HCT116 (cell line): ENCODE measurements around the gene CBFA2T3. TPM values are rescaled to one million over a fixed set of nuclear protein-coding genes. Genes with fewer than 3 reads are reported as not detected.

Experiments used
- ATAC-seq: fragments of 200-7000 bp; cut with Tn5 transposase; 2 replicates; pipeline ENCODE4 v1.9.1; 2020; ENCODE audit warnings: mild to moderate bottlenecking, moderate library complexity
- BruUV-seq: library from RNA; stranded (reverse); fragments of 400-500 nt; replicated peaks from 2 replicates; lab custom pipeline; 2021; lab: Mats Ljungman, UMichigan
- CTCF ChIA-PET: fragments of 300-600 bp; sonication (Branson Sonifier 250); formaldehyde crosslinking; loops from one replicate; lab custom pipeline; 2021; ENCODE audit warnings: antibody characterized with exemption; lab: Charles Lee
- POLR2A ChIA-PET: fragments of 300-600, 350-600 bp; sonication (Branson Sonifier 250); formaldehyde crosslinking; loops from one replicate; lab custom pipeline; 2021; ENCODE audit warnings: antibody characterized with exemption; lab: Charles Lee
- RAD21 ChIA-PET, 2 experiments: fragments of 300-600 bp; sonication (Branson Sonifier 250); formaldehyde crosslinking; loops; one replicate each; lab custom pipeline; 2023; ENCODE audit warnings: low total read pairs in 2 of 2; ENCODE audit not compliant: uncharacterized antibody in 2 of 2, unreplicated experiment in 2 of 2, low non-redundant PET in 1 of 2; lab: Charles Lee
- DNase-seq: peaks from one replicate; pipeline ENCODE4 v3.0.0-alpha.2; 2010; ENCODE audit warnings: low read depth, low spot score
- H2AFZ ChIP-seq: fragments of 200-600 bp; shearing (Covaris generic), sonication (generic); 2 replicates; pipeline ENCODE4 v1.6.1; 2017; ENCODE audit warnings: low read depth, mixed run types, mixed read lengths, antibody characterized with exemption, low read length; ENCODE audit not compliant: poor library complexity, severe bottlenecking
- H3K27ac ChIP-seq: 2 replicates; pipeline ENCODE4 v1.5.1; 2012; ENCODE audit warnings: low read depth, low read length
- H3K27me3 ChIP-seq: fragments of 200-600 bp; sonication (generic); 2 replicates; pipeline ENCODE4 v1.6.1; 2016; ENCODE audit warnings: mixed run types, low read length, mixed read lengths; ENCODE audit not compliant: insufficient read depth
- H3K36me3 ChIP-seq, 2 experiments: fragments of 200-500 bp in 1 of 2; fragments of 200-600 bp in 1 of 2; sonication (Bioruptor generic) in 1 of 2; sonication (generic) in 1 of 2; 2 replicates each; pipeline versions ENCODE4 v1.5.1 to v1.6.1; 2014 to 2016; ENCODE audit warnings: low read length in 2 of 2, inconsistent platforms in 1 of 2, mixed read lengths in 1 of 2, mixed run types in 1 of 2; ENCODE audit not compliant: insufficient read depth in 2 of 2, control insufficient read depth in 1 of 2
- H3K4me1 ChIP-seq, 2 experiments: fragments of 200-600 bp in 1 of 2; sonication (generic) in 1 of 2; 2 replicates each; pipeline versions ENCODE4 v1.5.1 to v1.6.1; 2012 to 2017; ENCODE audit warnings: low read length in 2 of 2, inconsistent platforms in 1 of 2, mild to moderate bottlenecking in 1 of 2, mixed read lengths in 1 of 2, mixed run types in 1 of 2, moderate library complexity in 1 of 2; ENCODE audit not compliant: insufficient read depth in 2 of 2, control insufficient read depth in 1 of 2
- H3K4me2 ChIP-seq: fragments of 200-600 bp; sonication (generic); 2 replicates; pipeline ENCODE4 v1.6.1; 2017; ENCODE audit warnings: mixed run types, low read length, mixed read lengths
- H3K4me3 ChIP-seq, 2 experiments: fragments of 200-600 bp in 1 of 2; sonication (generic) in 1 of 2; replicated peaks in 1 of 2; 2 replicates each; pipeline ENCODE4 v1.5.1; 2011 to 2016; ENCODE audit warnings: low read length in 2 of 2, control low read depth in 1 of 2, low read depth in 1 of 2, mild to moderate bottlenecking in 1 of 2, mixed read lengths in 1 of 2, mixed run types in 1 of 2
- H3K79me2 ChIP-seq: fragments of 200-600 bp; sonication (generic); 2 replicates; pipeline ENCODE4 v1.6.1; 2017; ENCODE audit warnings: mild to moderate bottlenecking, mixed run types, low read length, moderate library complexity, mixed read lengths; ENCODE audit not compliant: insufficient read depth
- H3K9ac ChIP-seq: fragments of 200-600 bp; sonication (generic); 2 replicates; pipeline ENCODE4 v1.6.1; 2016; ENCODE audit warnings: low read length, mixed read lengths
- H3K9me2 ChIP-seq: fragments of 200-600 bp; sonication (generic), shearing (Covaris generic); 2 replicates; pipeline ENCODE4 v1.6.1; 2017; ENCODE audit warnings: mixed run types, mild to moderate bottlenecking, moderate library complexity; ENCODE audit not compliant: insufficient read depth
- H3K9me3 ChIP-seq, 2 experiments: fragments of 200-500 bp in 1 of 2; fragments of 200-600 bp in 1 of 2; sonication (Bioruptor generic) in 1 of 2; sonication (generic) in 1 of 2; 2 replicates each; pipeline ENCODE4 v1.6.1; 2014 to 2017; ENCODE audit warnings: low read length in 2 of 2, mixed read lengths in 2 of 2, inconsistent platforms in 1 of 2, low read depth in 1 of 2, mild to moderate bottlenecking in 1 of 2, mixed run types in 1 of 2, moderate library complexity in 1 of 2; ENCODE audit not compliant: control insufficient read depth in 1 of 2, insufficient read depth in 1 of 2
- H4K20me1 ChIP-seq: fragments of 200-600 bp; sonication (generic), shearing (Covaris generic); 2 replicates; pipeline ENCODE4 v1.6.1; 2017; ENCODE audit warnings: mixed run types, mild to moderate bottlenecking, moderate library complexity; ENCODE audit not compliant: insufficient read depth
- CBX3 ChIP-seq: IDR thresholded peaks from 2 replicates; pipeline ENCODE4 v1.6.1; 2012; ENCODE audit warnings: low read depth
- CEBPB ChIP-seq: IDR thresholded peaks from 2 replicates; pipeline ENCODE4 v1.6.1; 2012; ENCODE audit warnings: low read depth
- EGR1 ChIP-seq: IDR thresholded peaks from 2 replicates; pipeline ENCODE4 v1.6.1; 2012; ENCODE audit warnings: low read depth
- ELF1 ChIP-seq: IDR thresholded peaks from 2 replicates; pipeline ENCODE4 v1.6.1; 2012; ENCODE audit warnings: low read depth, borderline replicate concordance
- EZH2 ChIP-seq: fragments of 200-600 bp; sonication (generic); IDR thresholded peaks from 2 replicates; pipeline ENCODE4 v1.6.1; 2017; ENCODE audit warnings: antibody characterized with exemption, mixed run types
- EZH2phosphoT487 ChIP-seq: fragments of 200-600 bp; IDR thresholded peaks from 2 replicates; pipeline ENCODE4 v1.6.1; 2018; ENCODE audit warnings: antibody characterized with exemption, borderline replicate concordance
- POLR2AphosphoS5 ChIP-seq: IDR thresholded peaks from 2 replicates; pipeline ENCODE4 v1.6.1; 2011; ENCODE audit warnings: mild to moderate bottlenecking, low read depth, low read length, moderate library complexity
- RAD21 ChIP-seq: IDR thresholded peaks from 2 replicates; pipeline ENCODE4 v1.6.1; 2012; ENCODE audit warnings: low read depth, mild to moderate bottlenecking
- SRF ChIP-seq: IDR thresholded peaks from 2 replicates; pipeline ENCODE4 v1.6.1; 2012; ENCODE audit warnings: low read depth
- TCF7L2 ChIP-seq: IDR thresholded peaks from 2 replicates; pipeline ENCODE4 v1.7.0; 2011; ENCODE audit warnings: borderline replicate concordance, inconsistent platforms; ENCODE audit not compliant: insufficient read depth, insufficient read length; ENCODE audit errors: extremely low read depth
- YY1 ChIP-seq: IDR thresholded peaks from 2 replicates; pipeline ENCODE4 v1.6.1; 2011; ENCODE audit warnings: low read length, low read depth, moderate library complexity, mild to moderate bottlenecking; ENCODE audit not compliant: insufficient replicate concordance; ENCODE audit errors: extremely low read depth
- ZFX ChIP-seq: fragments of 450-650 bp; IDR thresholded peaks from 2 replicates; pipeline ENCODE4 v1.6.1; 2017
- ZNF274 ChIP-seq: fragments of 200-500 bp; sonication (Bioruptor generic); IDR thresholded peaks from 2 replicates; pipeline ENCODE4 v1.6.1; 2014; ENCODE audit warnings: mild to moderate bottlenecking, low read depth, low read length, inconsistent platforms
- intact Hi-C: fragments of 100-400 bp; cut with micrococcal nuclease; formaldehyde crosslinking; loops from 2 replicates; pipeline ENCODE4 v1.10.0; 2022
- total RNA-seq: library from RNA; stranded (reverse); gene quantifications from one replicate; pipeline ENCODE4 v1.2.1, GENCODE V29; 2021; ENCODE audit not compliant: unreplicated experiment
- TF ChIP-seq, protein P1 (sequence below): IDR thresholded peaks from 2 replicates; pipeline ENCODE4 v1.6.1; 2012
- TF ChIP-seq, protein P2 (sequence below): IDR thresholded peaks from 2 replicates; pipeline ENCODE4 v1.6.1; 2011; ENCODE audit warnings: mild to moderate bottlenecking, low read length, moderate library complexity; ENCODE audit not compliant: insufficient replicate concordance; ENCODE audit errors: extremely low read depth
- TF ChIP-seq, protein P3 (sequence below): IDR thresholded peaks from 2 replicates; pipeline ENCODE4 v1.6.1; 2012

CBFA2T3 gene
- total RNA-seq, 1 experiment from 2014 or later, result 19.1 TPM

DNA sequence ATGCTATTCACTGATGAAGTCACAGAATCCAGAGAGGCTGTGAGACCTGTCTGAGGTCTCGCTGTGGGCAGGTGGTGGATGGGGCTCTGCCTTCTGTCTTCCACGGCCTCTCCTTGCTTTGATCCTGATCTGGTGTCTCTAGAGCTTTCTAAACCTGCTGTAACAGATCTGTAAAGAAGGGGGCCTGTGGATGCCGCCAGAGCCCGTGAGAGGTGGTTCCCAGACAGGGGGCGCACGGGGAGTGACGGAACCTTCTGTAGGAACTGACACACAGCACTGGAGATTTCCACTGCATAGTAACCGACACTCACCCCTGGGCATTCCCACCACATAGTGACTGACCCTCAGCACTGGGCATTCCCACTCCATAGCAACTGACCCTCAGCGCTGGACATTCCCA, 16.0 kb downstream of the CBFA2T3 start (continued):
- TF ChIP-seq POLR2AphosphoS5 (no peak), EGR1 (no peak), ZNF274 (no peak), SRF (no peak), CEBPB (no peak), EZH2phosphoT487 (no peak), RAD21 (no peak), ELF1 (no peak), ZFX (no peak), EZH2 (no peak)
- TF ChIP-seq, protein P1, sequence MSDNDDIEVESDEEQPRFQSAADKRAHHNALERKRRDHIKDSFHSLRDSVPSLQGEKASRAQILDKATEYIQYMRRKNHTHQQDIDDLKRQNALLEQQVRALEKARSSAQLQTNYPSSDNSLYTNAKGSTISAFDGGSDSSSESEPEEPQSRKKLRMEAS, result no peak
- TF ChIP-seq, protein P2, sequence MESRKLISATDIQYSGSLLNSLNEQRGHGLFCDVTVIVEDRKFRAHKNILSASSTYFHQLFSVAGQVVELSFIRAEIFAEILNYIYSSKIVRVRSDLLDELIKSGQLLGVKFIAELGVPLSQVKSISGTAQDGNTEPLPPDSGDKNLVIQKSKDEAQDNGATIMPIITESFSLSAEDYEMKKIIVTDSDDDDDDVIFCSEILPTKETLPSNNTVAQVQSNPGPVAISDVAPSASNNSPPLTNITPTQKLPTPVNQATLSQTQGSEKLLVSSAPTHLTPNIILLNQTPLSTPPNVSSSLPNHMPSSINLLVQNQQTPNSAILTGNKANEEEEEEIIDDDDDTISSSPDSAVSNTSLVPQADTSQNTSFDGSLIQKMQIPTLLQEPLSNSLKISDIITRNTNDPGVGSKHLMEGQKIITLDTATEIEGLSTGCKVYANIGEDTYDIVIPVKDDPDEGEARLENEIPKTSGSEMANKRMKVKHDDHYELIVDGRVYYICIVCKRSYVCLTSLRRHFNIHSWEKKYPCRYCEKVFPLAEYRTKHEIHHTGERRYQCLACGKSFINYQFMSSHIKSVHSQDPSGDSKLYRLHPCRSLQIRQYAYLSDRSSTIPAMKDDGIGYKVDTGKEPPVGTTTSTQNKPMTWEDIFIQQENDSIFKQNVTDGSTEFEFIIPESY, result no peak
- TF ChIP-seq, protein P3, sequence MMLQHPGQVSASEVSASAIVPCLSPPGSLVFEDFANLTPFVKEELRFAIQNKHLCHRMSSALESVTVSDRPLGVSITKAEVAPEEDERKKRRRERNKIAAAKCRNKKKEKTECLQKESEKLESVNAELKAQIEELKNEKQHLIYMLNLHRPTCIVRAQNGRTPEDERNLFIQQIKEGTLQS, result no peak

DNA sequence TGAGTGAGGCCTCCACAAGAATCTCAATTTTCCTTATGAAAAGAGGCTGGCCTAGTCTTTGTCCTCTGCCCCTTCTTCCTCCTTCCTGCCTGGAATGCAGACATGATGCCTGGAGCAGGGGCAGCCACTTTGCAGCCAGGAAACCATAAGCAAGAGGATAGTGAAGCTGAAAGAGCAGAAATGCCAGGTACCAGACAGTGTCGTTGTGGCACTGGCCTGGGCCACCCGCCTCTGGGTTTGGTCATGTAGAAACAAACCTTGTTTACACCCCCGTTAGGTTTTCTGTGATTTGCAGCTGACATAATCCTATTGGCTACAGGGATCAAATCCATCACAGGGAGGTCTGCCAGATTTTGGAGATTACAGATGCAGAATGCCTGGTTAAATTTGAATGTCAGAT, 16.5 kb downstream of the CBFA2T3 start:
- DNase-seq (no peak), ATAC-seq (no peak)
- Histone ChIP-seq H3K79me2 (no peaks in the 10 kb centered on the region), H3K27ac (no peak overlapping the region), H3K4me1 (no peaks in the 10 kb centered on the region), H3K9ac (no peak overlapping the region), H3K9me3 (no peaks in the 10 kb centered on the region), H3K36me3 (no peaks in the 10 kb centered on the region), H3K9me2 (no peaks in the 10 kb centered on the region), H4K20me1 (no peaks in the 10 kb centered on the region), H3K4me3 (no peak overlapping the region), H3K27me3 (peaks cover 4% of the 10 kb centered on the region), H2AFZ (no peak overlapping the region), H3K4me2 (no peak overlapping the region)
- intact Hi-C loops, result no loop called here
- POLR2A ChIA-PET, result no interaction called here
- TF ChIP-seq SRF (no peak), CEBPB (no peak), POLR2AphosphoS5 (no peak), ZNF274 (no peak), CBX3 (no peak), ZFX (no peak), EZH2phosphoT487 (no peak), YY1 (no peak), RAD21 (no peak), TCF7L2 (no peak)
- TF ChIP-seq, protein P1, result no peak
- TF ChIP-seq, protein P2, result no peak
- CTCF ChIA-PET, result no interaction called here
- RAD21 ChIA-PET, result no interaction called here
- no TSS peak for BruUV-seq
